Measurements from ENCODE around the gene CNTNAP2.

CNTNAP2 gene

DNA sequence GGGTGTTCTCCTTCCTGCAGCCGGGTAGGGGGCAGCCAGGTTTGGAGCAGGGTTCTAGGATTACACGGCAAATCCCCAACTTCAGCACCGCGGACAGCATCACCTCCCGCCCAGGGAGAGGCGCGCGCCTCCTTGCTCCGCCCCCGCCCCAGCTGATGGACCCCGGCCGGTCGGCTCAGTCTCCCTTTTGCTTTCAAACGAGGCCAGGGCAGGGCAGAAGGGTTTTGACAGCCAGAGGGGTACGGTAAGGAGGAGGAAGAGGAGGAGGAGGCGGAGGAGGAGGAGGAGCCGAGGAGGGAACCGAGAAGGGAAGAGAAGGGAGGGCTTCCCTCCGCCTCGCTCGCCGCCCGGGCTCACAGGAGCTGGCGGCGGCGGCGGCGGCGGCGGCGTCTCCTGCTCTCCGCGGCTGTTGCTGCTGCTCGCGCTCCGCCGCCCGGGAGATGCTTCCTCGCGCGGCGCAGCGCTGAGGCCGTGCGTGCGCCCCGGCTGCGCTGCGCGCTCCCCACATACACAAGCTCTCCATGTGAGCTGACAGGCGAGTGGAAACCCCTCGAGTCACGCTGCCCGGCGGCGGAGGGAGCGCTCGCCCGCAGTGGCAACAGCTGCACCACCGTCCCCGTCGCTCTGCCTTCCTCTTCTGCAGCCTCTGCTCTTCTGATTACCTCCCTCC is 615 bp upstream of the CNTNAP2 start:
- no peak overlapping the region for H3K9ac ChIP-seq (ENCODE audit: low read length)
- no peak overlapping the region for H3K27ac ChIP-seq (ENCODE audit: low read length)

DNA sequence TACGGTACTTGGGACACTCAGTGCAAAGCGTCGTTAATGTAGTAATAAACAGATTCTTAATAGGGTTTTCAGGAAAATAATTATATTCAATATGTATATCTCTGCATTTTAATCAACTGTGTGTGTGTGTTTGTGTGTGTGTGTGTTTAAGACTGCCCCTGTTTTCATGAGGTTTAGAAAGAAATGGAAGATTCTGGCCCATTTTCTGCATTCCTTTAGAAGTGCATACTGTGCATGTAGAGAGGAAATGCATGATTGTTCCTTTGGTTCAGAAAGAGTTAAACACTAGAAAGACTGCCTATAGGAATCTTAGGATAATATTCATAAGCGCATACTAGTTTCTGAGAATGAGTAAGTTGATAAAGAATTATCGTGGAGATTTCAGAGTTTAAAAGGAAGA is 975 bp downstream of the CNTNAP2 start:
- Histone ChIP-seq H3K27ac (ENCODE audit: low read length) (no peak overlapping the region), H3K4me3 (ENCODE audit: low read length) (peak overlapping the region; percentile 81), H3K4me1 (ENCODE audit: control insufficient read depth, low read depth, low read length) (peaks cover 7% of the 10 kb centered on the region), H3K9ac (ENCODE audit: low read length) (no peak overlapping the region), H3K9me3 (ENCODE audit: control insufficient read depth, low read depth, low read length) (no peaks in the 10 kb centered on the region), H3K36me3 (ENCODE audit: control insufficient read depth, low read depth, low read length) (no peaks in the 10 kb centered on the region), H3K27me3 (ENCODE audit: control insufficient read depth, insufficient read depth, low read length) (peaks cover 39% of the 10 kb centered on the region)

More for the DNA sequence above, 615 bp upstream of the CNTNAP2 start:
- H3K27me3 ChIP-seq (ENCODE audit: control insufficient read depth, insufficient read depth, low read length), result peaks cover 39% of the 10 kb centered on the region
- H3K36me3 ChIP-seq (ENCODE audit: control insufficient read depth, low read depth, low read length), result no peaks in the 10 kb centered on the region
- H3K4me1 ChIP-seq (ENCODE audit: control insufficient read depth, low read depth, low read length), result peaks cover 7% of the 10 kb centered on the region
- peak overlapping the region; percentile 81 for H3K4me3 ChIP-seq (ENCODE audit: low read length)
- H3K9me3 ChIP-seq (ENCODE audit: control insufficient read depth, low read depth, low read length), result no peaks in the 10 kb centered on the region

DNA sequence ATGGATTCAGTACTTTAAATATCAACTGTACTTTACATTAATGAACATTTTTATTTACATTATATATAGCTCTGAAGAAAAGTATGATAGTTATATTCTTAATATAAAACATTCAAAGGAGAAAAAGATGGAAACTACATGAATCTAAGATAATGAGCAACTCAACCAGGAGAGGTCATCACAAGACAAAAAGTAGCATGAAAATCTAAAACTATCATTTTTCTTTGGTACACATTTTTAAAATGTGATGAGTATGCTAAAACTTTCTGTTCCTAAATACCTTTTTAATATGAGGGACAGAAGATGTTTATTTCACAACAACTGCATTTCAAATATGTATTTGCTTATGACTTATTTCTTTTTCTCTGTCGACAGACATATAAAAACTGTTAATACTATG is 2.4 kb downstream of the CNTNAP2 start:
- peaks cover 38% of the 10 kb centered on the region for H3K27me3 ChIP-seq (ENCODE audit: control insufficient read depth, insufficient read depth, low read length)
- no peaks in the 10 kb centered on the region for H3K36me3 ChIP-seq (ENCODE audit: control insufficient read depth, low read depth, low read length)
- H3K4me3 ChIP-seq (ENCODE audit: low read length), result no peak overlapping the region
- H3K4me1 ChIP-seq (ENCODE audit: control insufficient read depth, low read depth, low read length), result peaks cover 7% of the 10 kb centered on the region
- H3K9me3 ChIP-seq (ENCODE audit: control insufficient read depth, low read depth, low read length), result no peaks in the 10 kb centered on the region
- H3K9ac ChIP-seq (ENCODE audit: low read length), result no peak overlapping the region
- no peak overlapping the region for H3K27ac ChIP-seq (ENCODE audit: low read length)

DNA sequence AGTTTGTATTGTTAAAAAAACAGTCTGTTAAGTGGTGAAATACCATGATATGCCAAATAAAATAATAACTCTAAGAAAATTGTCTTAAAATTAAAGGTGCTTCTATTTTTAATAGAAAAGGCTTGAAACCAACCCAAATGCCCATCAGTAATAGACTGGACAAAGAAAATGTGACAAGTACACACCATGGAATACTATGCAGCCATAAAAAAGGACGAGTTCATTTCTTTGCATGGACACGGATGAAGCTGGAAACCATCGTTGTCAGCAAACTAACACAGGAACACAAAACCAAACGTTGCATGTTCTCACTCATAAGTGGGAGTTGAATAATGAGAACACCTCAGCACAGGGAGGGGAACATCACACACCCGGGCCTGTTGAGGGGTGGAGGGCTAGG is 7.1 kb downstream of the CNTNAP2 start:
- H3K9ac ChIP-seq (ENCODE audit: low read length), result no peak overlapping the region
- no peaks in the 10 kb centered on the region for H3K4me1 ChIP-seq (ENCODE audit: control insufficient read depth, low read depth, low read length)
- peaks cover 6% of the 10 kb centered on the region for H3K27me3 ChIP-seq (ENCODE audit: control insufficient read depth, insufficient read depth, low read length)
- no peaks in the 10 kb centered on the region for H3K36me3 ChIP-seq (ENCODE audit: control insufficient read depth, low read depth, low read length)
- no peak overlapping the region for H3K27ac ChIP-seq (ENCODE audit: low read length)
- no peaks in the 10 kb centered on the region for H3K9me3 ChIP-seq (ENCODE audit: control insufficient read depth, low read depth, low read length)
- no peak overlapping the region for H3K4me3 ChIP-seq (ENCODE audit: low read length)

DNA sequence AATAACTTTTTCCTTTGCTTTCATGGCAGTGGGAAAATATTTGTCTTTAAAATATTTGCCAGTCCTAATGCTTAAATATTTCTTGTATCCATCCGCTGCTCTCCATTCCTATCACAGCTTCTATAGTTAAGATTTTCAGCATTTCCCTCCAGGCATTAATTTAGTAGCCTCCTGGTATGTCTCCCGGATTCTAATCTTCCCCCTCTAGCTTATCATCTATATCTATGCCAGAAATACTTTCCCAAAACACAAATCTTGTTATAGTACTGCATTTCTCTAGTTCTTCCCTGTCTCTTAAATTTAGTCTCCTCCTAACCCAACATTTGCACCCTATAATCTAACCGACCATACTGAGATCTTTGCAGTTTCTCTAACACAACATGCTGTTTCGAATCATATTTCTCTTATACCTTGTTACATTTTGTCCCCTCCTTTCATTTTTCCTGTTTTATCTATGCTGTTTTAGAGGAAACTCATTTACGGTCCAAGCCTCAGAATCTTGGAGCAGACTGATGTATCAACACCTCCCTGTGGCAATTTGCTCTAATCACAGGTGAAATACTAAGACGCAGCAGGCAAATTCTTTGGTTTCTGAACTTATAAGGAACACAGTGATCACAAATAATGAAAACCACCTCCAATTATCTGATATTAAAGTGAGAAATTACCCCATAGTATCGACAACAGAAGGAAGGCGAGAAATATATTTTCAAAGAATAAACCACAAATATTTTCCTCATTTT is 10.3 kb downstream of the CNTNAP2 start:
- Histone ChIP-seq H3K9ac (ENCODE audit: low read length) (no peak overlapping the region), H3K4me1 (ENCODE audit: control insufficient read depth, low read depth, low read length) (no peaks in the 10 kb centered on the region), H3K27me3 (ENCODE audit: control insufficient read depth, insufficient read depth, low read length) (no peaks in the 10 kb centered on the region), H3K4me3 (ENCODE audit: low read length) (no peak overlapping the region), H3K9me3 (ENCODE audit: control insufficient read depth, low read depth, low read length) (no peaks in the 10 kb centered on the region), H3K36me3 (ENCODE audit: control insufficient read depth, low read depth, low read length) (no peaks in the 10 kb centered on the region), H3K27ac (ENCODE audit: low read length) (no peak overlapping the region)

DNA sequence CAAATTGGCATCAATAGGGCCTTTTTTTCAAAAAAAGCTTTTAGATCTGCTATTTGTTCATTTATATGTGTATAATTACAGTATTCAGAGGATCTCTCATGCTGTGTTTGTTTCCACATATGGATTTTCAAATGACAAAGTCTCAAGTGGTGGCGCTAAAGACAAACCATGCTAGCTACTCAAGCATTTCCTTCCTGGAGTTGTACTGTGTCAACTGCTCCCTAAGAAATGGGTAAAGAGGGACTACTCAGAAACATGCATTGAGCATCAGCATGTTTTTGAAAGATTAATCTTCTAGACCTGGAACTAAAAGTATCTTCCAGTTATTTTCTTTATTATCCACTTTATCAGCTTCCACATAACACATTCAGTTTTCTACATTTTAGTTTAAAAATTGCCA is 12.7 kb downstream of the CNTNAP2 start:
- Histone ChIP-seq H3K4me3 (ENCODE audit: low read length) (no peak overlapping the region), H3K27me3 (ENCODE audit: control insufficient read depth, insufficient read depth, low read length) (no peaks in the 10 kb centered on the region), H3K36me3 (ENCODE audit: control insufficient read depth, low read depth, low read length) (no peaks in the 10 kb centered on the region), H3K27ac (ENCODE audit: low read length) (no peak overlapping the region), H3K4me1 (ENCODE audit: control insufficient read depth, low read depth, low read length) (no peaks in the 10 kb centered on the region), H3K9me3 (ENCODE audit: control insufficient read depth, low read depth, low read length) (no peaks in the 10 kb centered on the region), H3K9ac (ENCODE audit: low read length) (no peak overlapping the region)

DNA sequence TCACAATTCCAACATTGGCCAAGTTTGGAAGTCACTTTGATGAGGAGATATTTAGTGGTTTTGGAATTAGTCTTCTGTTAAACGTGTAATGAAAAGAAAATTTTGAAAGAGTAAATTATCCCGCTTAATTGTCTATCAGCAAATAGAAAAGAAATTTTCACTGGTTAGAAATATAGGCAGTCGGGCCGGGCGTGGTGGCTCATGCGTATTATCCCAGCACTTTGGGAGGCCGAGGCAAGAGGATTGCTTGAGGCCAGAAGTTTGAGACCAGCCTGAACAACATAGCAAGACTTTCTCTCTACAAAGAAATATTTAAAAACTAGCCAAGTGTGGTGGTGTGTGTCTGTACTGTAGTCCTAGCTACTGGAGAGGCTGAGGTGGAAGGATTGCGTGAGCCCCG is 13.4 kb downstream of the CNTNAP2 start:
- Histone ChIP-seq H3K27ac (ENCODE audit: low read length) (no peak overlapping the region), H3K9me3 (ENCODE audit: control insufficient read depth, low read depth, low read length) (no peaks in the 10 kb centered on the region), H3K27me3 (ENCODE audit: control insufficient read depth, insufficient read depth, low read length) (no peaks in the 10 kb centered on the region), H3K36me3 (ENCODE audit: control insufficient read depth, low read depth, low read length) (no peaks in the 10 kb centered on the region), H3K4me1 (ENCODE audit: control insufficient read depth, low read depth, low read length) (no peaks in the 10 kb centered on the region), H3K4me3 (ENCODE audit: low read length) (no peak overlapping the region), H3K9ac (ENCODE audit: low read length) (no peak overlapping the region)

DNA sequence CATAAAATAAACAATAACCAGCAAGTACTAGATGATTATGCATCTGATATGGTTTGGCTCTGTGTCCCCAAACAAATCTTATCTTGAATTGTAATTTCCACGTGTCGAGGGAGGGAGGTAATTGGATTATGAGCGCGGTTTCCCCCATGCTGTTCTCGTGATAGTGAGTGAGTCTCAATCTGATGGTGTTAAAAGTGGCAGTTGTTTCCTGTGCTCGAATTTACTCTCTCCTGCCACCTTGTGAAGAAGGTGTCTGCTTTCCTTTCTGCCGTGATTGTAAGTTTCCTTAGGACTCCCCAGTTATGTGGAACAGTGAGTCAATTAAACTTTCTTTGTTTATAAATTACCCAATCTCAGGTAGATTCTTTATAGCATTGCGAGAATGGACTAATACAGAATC is 15.1 kb downstream of the CNTNAP2 start:
- Histone ChIP-seq H3K4me1 (ENCODE audit: control insufficient read depth, low read depth, low read length) (peaks cover 3% of the 10 kb centered on the region), H3K27me3 (ENCODE audit: control insufficient read depth, insufficient read depth, low read length) (no peaks in the 10 kb centered on the region), H3K9me3 (ENCODE audit: control insufficient read depth, low read depth, low read length) (no peaks in the 10 kb centered on the region), H3K36me3 (ENCODE audit: control insufficient read depth, low read depth, low read length) (no peaks in the 10 kb centered on the region), H3K9ac (ENCODE audit: low read length) (no peak overlapping the region), H3K4me3 (ENCODE audit: low read length) (no peak overlapping the region), H3K27ac (ENCODE audit: low read length) (no peak overlapping the region)

DNA sequence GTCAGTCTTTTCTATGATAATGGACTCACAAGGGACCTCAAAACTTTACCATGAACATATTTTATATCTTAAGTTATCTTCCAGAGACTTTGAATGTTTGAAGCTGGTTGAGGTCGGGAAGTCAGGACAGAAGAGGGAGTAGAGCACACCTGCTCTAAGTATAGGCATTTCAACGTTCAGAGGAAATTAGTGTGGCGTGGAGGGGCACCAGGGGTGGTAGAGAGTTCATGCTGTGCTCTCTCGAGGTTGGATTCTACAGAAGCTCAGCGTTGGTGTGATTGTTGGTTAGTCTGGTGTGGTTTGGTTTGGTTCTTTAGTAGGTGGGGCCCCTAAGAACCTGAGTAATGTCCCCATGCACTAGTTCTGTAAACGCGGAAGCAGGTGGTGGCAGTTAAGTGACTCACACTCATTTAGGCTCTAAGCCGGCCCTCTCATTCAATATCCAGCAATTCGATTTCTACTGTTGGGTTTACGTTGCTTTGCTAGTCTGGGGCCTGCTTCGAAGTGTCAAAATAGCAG is 19.8 kb downstream of the CNTNAP2 start:
- peaks cover 3% of the 10 kb centered on the region for H3K4me1 ChIP-seq (ENCODE audit: control insufficient read depth, low read depth, low read length)
- no peaks in the 10 kb centered on the region for H3K27me3 ChIP-seq (ENCODE audit: control insufficient read depth, insufficient read depth, low read length)
- no peaks in the 10 kb centered on the region for H3K9me3 ChIP-seq (ENCODE audit: control insufficient read depth, low read depth, low read length)
- H3K9ac ChIP-seq (ENCODE audit: low read length), result no peak overlapping the region
- H3K4me3 ChIP-seq (ENCODE audit: low read length), result no peak overlapping the region
- no peaks in the 10 kb centered on the region for H3K36me3 ChIP-seq (ENCODE audit: control insufficient read depth, low read depth, low read length)
- H3K27ac ChIP-seq (ENCODE audit: low read length), result no peak overlapping the region

DNA sequence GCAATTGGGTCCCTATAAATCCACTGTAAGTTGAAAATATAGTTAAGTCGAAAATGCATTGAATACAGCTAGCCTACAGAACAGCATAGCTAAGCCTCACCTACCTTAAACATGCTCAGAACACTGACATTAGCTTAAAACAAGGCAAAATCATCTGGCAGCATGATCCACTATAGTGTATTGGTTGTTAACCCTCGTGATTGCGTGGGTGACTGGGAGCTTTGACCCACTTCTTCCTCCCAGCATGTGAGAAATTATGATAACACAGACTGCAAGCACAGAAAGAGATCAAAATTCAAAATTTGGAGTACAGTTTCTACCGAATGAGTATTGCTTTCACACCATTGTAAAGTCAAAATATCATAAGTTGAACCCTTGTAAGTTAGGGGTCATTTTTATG is 22.3 kb downstream of the CNTNAP2 start:
- H3K27ac ChIP-seq (ENCODE audit: low read length), result no peak overlapping the region
- H3K36me3 ChIP-seq (ENCODE audit: control insufficient read depth, low read depth, low read length), result no peaks in the 10 kb centered on the region
- H3K9me3 ChIP-seq (ENCODE audit: control insufficient read depth, low read depth, low read length), result no peaks in the 10 kb centered on the region
- H3K9ac ChIP-seq (ENCODE audit: low read length), result no peak overlapping the region
- no peak overlapping the region for H3K4me3 ChIP-seq (ENCODE audit: low read length)
- peaks cover 3% of the 10 kb centered on the region for H3K4me1 ChIP-seq (ENCODE audit: control insufficient read depth, low read depth, low read length)
- H3K27me3 ChIP-seq (ENCODE audit: control insufficient read depth, insufficient read depth, low read length), result no peaks in the 10 kb centered on the region

DNA sequence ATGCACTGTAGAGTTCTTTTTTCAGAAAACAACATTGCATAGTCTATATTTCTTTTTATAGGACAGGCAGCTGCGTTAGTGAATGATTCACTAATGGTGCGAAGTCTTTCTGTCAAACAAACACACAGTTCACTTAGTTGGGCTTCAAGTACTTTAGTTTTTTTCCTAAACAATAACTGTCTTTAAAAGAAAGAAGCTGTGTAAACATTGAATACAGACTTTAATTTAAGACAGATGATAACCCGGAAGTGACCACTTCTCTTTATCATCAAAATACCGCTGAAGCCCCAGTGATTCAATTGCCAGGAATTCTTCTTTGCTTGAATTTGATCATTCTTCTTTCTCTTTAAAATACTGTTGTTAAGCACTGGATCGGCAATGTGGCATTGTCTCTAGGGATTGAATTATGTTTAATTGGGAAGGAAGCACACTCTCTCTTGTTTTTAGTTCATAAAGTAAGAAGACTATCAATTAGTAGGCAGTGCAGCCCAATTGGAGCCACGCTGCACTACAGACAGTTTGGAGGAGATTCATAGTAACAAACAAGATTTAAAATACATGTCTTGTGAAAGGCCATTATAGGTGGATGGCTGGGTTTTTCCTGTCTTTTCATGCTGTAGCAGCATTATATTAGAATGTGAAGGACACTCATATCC is 30.4 kb downstream of the CNTNAP2 start:
- no peak overlapping the region for H3K9ac ChIP-seq (ENCODE audit: low read length)
- H3K27ac ChIP-seq (ENCODE audit: low read length), result no peak overlapping the region
- H3K27me3 ChIP-seq (ENCODE audit: control insufficient read depth, insufficient read depth, low read length), result no peaks in the 10 kb centered on the region
- peaks cover 32% of the 10 kb centered on the region for H3K4me1 ChIP-seq (ENCODE audit: control insufficient read depth, low read depth, low read length)
- no peak overlapping the region for H3K4me3 ChIP-seq (ENCODE audit: low read length)
- H3K9me3 ChIP-seq (ENCODE audit: control insufficient read depth, low read depth, low read length), result no peaks in the 10 kb centered on the region
- no peaks in the 10 kb centered on the region for H3K36me3 ChIP-seq (ENCODE audit: control insufficient read depth, low read depth, low read length)
